DLD1 (cell line): Measurements from ENCODE around the gene SFI1.
"Not testable (repeated sequence)": the region's sequence is repeated elsewhere in the genome, so short reads cannot be mapped to it uniquely, and the experiment has no call there.

Experiments
- in situ Hi-C: cut with HindIII; loops from 2 replicates; pipeline ENCODE4 v1.10.0; 2017; ENCODE audit warnings: low sequenced_read_pairs

Gene SFI1

DNA sequence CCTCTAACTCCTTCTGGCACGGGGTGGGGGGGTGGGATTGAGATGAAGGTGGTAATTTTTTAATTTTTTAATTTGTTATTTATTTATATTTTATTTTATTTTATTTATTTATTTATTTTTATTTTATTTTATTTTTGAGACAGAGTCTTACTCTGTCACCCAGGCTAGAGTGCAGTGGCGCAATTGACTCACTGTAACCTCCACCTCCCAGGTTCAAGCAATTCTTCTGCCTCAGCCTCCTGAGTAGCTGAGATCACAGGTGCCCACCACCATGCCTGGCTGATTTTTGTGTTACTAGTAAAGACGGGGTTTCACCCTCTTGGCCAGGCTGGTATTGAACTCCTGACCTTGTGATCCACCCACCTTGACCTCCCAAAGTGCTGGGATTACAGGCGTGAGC lies 43.8 kb downstream of the SFI1 start:
- in situ Hi-C loops, result not testable (repeated sequence)

DNA sequence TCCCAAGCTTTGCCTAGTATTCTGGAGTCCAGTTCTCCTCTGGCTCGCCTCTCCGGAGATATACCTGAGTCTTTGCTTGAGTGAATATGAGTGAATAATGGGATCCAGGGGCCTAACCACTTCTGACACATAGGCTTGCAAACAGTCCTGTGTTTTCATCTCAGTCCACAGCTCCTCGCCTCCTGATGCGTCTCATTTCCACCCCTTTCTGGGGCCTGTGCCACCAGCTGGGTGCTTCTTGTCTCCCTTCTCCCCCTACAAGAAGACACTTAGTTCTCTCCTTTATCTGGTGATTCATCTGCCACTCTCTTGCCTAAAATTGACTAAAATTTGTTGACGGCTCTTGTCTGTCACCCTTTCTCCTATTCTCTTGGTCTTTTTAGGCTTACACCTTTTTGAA lies 44.6 kb downstream of the SFI1 start:
- in situ Hi-C loops, result no loop called here

DNA sequence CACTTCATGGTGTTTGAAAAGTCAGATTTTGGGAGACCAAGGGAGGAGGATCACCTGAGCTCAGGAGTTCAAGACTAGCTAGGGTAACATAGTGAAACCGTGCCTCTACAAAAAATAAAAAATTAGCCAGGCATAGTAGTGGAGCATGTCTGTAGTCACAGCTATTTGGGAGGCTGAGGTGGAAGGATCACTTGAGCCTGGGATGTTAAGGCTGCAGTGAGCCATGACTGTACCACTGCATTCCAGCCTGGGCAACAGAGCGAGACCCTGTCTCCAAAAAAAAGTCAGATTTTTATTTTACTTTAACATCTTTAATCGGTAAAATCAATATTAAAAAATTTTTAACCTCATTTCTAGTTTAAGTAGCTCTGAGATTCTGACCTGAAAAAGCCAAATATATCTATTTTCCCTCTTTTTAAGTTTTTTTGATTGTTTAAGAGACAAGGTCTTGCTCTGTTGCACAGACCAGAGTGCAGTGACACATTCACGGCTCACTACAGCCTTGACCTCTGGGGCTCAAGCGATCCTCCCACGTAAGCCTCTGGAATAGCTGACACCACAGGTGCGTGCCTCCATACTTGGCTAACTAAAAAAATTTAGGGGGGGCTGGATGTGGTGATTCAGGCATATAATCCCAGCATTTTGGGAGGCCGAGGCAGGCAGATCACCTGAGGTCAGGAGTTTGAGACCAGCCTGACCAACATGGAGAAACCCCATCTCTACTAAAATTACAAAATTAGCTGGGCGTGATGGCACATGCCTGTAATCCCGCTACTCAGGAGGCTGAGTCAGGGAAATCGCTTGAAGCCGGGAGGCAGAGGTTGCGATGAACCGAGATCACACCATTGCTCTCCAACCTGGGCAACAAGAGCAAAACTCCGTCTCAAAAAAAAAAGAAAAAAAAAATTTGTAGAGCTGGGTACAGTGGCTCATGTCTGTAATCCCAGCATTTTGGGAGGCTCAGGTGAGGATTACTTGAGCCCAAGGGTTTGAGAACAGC lies 48.4 kb downstream of the SFI1 start:
- in situ Hi-C loops, result no loop called here

DNA sequence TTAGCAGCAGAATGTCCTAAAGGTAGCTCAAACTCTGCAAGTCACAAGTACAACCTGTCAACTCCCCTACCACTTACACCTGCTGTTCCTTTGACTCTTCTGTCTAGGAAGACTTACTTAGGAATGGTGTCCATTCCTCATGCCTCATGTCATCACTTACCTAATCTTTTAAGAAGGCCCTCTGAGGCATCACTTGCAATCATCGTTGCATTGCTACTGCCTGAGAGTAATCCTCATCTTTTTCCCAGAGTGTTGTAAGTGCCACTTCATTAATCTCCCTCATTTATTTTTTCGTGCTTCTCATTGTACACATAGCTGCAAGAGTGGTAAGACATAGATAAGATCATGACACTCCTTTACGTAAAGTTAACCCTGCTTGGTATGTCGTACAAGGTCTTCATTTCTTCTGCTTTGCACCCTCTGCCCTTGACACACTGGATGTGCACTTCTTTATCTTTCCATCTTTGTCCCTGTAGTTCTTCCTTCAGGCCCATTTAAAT lies 54.6 kb downstream of the SFI1 start:
- in situ Hi-C loops, result no loop called here

DNA sequence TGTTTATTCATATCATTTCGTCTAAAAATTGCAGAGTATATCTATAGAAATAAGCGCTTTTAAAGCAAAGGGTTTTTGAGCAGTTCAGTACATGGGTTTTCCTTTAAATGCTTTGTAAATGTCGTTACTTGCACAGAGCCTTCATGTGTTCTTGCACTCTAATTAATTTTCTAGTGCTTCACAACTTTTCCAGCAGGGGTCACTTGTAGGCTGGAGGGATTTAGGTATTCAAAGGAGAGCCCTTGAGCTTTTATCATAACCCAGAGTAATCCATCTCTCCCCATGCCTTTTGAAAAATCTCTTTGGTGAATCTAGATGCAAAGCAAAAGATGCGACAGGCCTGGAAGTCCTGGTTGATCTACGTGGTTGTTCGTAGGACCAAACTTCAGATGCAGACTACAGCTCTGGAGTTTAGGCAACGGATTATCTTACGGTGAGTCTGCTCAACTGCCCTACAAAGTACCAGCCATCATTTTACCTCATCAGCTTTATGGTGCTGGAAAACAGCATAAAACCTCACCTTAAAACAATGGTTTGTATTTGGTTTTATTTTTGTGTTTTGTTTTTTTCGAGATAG lies 60.4 kb downstream of the SFI1 start:
- in situ Hi-C loops, result no loop called here

DNA sequence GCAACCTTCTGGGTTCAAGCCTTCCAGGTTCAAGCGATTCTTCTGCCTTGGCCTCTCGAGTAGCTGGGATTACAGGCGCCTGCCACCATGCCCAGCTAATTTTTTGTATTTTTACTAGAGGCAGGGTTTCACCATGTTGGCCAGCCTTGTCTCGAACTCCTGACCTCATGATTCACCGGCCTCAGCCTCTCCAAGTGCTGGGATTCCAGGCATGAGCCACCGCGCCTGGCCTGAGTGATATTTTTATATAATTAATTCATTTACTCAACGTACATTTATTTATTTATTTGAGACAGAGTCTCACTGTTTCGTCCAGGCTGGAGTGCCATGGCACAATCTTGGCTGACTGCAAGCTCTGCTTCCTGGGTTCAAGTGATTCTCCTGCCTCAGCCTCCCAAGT lies 62.2 kb downstream of the SFI1 start:
- in situ Hi-C loops, result not testable (repeated sequence)

DNA sequence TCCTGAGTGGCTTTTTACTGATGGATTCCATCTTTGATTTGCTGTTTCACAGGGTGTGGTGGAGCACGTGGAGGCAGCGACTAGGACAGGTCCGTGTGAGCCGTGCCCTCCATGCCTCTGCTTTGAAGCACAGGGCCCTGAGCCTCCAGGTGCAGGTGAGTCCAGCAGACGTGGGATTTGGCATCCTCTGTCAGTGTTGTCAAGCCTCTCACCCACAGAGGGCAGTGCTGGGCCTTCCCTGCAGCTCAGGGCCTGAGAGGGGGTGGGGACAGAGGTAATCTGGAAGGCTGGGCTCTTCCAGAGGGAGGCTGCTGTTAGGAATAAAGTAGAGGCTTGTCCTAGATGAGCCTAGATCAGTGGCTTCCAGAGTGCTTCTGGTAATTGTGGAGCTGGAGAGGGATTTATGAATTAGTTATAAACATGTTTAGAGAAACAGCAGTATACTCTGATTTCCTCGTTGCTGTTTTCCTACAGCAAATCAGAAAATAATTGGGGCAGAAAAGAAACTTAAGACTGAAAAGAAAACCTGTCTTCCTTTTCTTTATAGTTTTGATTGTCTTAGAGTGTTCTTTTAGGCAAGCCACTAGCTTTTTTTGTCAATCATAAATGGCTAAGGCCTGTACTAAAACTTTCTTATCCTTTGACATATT lies 65.0 kb downstream of the SFI1 start:
- in situ Hi-C loops, result no loop called here

DNA sequence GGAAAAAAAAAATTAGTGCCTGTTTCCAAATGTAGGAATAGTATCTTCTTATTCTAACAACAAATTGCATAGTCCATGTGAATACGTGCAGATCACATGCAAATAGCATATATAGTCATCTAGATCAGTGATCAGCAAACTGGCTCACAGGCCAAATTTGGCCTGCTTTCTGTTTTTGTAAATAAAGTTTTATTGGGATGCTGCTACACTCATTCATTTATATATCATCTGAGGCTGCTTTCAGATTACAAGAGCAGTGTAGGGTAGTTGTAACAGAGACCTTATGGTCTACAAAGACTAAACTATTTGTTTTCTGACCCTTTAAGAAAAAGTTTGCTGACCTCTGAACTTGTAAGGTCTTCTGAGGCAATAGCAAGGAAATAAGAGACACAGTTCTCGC lies 65.6 kb downstream of the SFI1 start:
- in situ Hi-C loops, result no loop called here

DNA sequence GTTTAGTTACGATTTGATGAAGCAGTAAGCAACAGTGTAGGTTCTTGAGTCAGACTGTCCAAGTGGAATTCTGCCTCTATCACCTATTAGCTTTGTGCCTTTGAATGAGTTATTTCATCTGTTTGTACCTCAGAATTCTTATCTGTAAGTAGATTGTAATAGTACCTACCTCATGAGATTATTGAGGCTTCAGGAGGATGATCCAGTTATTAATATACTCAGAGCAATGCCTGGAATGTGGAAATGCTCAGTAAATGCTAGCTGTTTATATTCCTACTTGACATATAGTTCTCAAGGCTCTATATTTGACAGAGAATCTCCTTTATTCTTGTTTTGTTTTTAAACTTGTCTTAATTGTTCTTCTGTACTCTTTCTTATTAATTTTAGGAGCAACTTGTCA lies 70.1 kb downstream of the SFI1 start:
- in situ Hi-C loops, result no loop called here

DNA sequence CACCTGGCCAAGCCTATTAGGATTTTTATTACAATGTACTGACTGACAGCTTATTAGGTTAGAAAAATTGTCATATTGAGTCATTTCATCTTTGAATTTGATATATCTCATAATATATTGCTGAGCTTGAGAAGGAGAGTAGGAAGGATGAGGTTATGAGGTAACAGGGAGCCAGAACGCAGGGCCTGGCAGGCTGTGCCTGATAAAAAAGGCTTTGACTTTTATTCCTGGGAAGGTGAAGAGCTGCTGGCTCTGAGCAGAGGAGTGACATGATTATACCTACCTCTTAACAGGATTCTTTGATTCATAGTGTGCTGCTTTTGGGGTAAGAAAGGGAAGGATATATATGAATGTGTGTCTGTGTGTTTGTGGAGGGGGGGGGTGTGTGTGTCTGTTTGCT lies 70.9 kb downstream of the SFI1 start:
- in situ Hi-C loops, result no loop called here

DNA sequence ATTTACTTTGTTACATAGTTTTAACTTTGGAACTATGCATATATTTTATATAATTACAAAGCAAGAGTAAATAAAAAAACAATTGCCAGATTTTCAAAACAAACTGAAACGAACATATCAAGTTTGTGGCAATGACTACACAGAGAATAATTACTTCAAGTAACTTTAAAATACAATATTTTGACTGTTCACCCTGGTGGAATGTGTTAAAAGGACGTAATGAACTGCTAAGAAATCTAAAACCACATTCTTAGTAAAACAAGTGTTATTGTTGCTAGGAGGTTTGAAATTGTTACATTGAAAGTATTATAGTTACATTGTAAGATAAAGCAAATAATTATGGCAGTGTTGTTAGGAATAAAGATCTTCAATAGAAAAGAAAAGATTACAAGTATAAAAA lies 71.4 kb downstream of the SFI1 start:
- in situ Hi-C loops, result no loop called here

DNA sequence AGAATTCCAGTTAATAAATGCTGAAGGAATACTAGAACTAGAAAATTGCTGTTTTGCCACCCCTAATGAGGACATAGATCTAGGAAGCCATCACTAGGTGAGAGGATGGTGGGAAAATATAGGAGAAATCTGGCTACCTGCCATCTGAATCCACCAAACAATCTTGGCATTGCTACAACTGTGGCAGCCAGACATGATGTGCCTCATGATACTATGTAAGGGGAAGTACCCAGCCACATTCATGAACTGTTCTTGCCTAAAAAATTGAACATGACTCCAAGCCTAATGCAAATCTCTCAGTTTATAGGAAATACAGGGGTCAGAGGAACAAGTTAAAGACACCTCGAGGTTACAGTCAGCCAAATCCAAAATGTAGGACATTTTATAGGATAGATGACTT lies 72.8 kb downstream of the SFI1 start:
- in situ Hi-C loops, result no loop called here

DNA sequence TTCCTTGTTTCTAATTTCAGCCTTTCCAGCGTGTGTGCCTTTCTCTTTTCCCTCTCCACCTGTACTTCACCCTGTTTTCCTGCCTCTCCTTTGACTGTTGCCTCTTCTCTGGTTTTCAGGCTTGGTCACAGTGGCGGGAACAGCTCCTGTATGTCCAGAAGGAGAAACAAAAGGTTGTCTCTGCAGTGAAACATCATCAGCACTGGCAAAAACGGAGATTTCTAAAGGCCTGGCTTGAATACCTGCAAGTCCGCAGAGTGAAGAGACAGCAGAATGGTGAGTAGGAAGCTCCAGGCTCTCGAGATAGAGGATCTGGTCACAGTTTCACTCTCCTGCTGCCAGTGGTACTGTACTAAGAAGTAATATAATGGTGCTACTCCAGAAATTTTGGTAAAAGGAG lies 76.6 kb downstream of the SFI1 start:
- in situ Hi-C loops, result no loop called here

DNA sequence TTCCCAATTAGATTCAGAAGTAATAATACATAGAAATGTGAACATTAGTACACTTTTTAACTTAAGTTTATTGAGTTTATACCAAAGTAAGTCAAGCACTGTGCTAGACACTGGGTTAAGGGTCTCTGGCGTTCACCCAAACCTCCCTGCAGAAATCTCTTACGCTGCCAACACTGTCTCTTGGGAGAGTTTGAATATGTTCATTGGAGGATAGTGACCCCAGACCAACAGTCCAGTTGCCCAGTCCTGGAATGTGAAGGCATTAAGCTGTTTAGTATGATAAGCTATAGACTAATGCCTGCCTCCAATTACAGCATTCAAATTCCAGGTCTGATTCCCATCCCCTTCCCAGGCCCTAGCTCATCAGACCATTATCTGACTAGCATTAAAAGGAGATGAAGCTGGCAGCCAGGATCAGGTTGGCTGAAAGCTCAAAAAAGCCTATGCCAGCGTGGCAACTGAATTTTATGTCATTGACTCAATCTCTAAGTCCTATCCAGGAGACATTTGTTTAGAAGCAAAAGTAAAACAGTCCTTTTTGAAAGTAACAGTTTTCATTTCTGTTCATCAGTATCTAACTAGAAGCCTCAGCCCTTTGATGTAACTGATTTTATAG lies 77.8 kb downstream of the SFI1 start:
- in situ Hi-C loops, result no loop called here

DNA sequence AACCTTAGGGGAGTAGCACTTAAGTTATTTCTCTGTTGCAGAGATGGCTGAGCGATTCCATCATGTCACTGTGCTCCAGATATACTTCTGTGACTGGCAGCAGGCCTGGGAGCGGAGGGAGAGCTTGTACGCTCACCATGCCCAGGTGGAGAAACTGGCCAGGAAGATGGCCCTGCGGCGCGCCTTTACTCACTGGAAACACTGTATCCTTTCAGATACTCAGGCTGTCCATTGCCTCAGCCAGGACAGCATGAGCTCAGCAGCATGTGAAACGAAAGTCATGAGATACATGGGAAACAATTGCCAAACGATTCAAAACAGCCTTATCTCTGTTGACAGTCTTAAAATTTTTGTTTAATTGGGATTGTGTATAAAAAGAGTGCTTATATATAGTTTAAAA lies 78.9 kb downstream of the SFI1 start:
- in situ Hi-C loops, result no loop called here

DNA sequence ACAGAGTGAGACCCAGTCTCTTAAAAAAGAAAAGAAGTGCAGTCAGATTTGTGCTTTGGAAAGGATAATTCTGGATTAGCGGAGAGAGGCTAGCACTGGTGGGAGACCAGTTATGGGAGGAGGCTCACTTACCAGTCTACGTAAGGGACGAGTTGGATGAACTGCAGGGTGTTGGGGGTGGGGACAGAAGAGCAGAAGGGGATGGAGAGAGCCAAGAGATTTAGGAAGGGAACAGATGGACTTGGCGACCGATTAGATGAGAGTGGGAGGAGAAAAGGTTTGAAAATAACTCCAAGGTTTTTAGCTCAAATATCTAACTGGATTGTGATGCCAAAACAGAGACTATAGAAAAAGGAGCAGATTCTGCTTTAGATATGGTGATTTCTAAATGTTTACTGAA lies 81.4 kb downstream of the SFI1 start:
- in situ Hi-C loops, result no loop called here

DNA sequence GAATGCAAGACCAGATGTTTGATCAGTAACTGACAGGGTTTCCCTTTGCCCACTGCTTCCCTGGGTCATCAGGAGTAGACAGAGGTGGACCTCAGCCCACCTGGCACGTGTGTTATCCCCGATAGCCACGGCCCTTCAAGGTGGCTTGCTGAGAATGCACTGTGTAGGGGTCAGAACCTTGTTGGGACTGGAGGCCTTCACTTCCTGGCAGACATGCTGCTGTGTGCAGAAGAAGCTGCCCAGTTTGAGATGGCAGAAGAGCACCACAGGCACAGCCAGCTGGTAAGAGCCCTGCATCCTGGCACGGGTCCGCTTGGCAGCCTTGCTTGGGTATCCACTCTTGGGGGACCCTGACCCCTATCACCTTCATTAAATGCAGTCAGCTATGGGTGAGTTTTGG lies 81.8 kb downstream of the SFI1 start:
- in situ Hi-C loops, result no loop called here

DNA sequence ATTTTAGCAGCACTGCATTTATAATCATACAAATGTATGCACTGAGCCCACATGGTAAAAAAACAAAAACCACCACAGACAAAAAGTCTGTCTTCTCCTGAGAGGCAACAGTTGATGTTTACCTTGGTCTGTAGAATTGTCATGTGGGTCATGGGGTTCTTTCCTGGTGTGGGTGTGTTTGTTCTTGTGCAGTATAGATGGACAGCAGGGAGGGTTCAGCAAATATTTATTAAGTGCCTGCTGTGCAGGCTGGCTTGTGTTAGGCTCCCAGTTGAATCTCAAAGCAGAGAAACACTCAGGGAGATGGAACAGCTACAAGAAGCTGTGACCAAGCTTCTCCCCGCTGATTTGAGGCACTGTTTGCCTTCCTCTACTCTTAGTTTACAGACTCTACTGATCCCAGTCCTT lies 83.5 kb downstream of the SFI1 start:
- in situ Hi-C loops, result no loop called here

DNA sequence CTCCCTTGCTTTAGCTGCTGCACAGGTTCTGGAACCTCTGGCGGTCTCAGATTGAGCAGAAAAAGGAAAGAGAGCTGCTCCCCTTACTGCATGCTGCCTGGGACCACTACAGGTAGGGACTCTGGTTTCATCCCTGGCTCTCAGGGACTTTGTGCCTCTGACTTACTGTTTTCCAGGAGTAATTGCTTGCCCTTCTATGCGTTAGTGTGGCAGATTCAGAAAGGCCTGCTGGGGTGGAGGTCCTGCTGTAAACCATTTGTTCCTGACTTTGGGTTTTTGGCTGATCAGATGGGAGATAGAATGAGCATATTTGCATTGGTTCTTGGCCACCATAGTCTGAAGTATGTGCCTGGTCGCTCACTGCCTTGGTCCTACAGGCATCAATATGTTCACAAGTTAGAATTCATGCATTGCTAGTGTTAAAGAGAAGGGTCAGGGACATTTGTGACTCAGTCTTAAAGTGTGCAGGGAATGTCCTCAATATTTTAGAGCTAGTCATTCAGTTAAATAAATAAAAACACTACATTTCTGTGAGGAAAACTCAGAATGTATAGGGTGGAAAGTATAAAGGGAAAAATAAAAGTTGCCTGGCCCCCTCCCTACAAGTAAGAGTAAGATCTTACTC lies 87.6 kb downstream of the SFI1 start:
- in situ Hi-C loops, result no loop called here

DNA sequence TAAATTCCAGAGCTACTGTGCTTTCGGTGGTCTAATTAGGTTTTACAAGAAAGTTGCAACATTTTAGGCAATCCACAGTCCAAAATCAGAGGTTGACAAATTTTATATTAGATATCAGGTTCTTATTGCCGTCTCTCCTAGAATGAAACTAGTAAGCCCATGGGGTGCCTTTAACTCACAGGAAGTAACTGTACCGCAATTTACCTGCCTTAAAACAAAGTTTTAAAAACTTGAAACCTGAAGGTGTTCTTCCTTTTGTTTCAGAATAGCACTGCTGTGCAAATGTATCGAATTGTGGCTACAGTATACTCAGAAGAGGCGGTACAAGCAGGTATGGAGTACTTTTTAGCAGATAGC lies 88.4 kb downstream of the SFI1 start:
- in situ Hi-C loops, result no loop called here
